OCI-LY7 (cell line): ENCODE measurements around the gene BICRAL.
A peak's percentile ranks its signal among the peaks of the same experiment; 100 is the strongest.

ENCODE experiments used
- CTCF ChIP-seq: fragments of 200-600 bp; sonication (generic); conservative IDR thresholded peaks from 2 replicates; pipeline ENCODE4 v1.5.1; 2014; ENCODE audit warnings: mild to moderate bottlenecking, antibody characterized with exemption, low read length, moderate library complexity, mixed read lengths
- EZH2phosphoT487 ChIP-seq: fragments of 200-600 bp; sonication (generic); IDR thresholded peaks from 2 replicates; pipeline ENCODE4 v1.6.1; 2018; ENCODE audit warnings: low read depth, borderline replicate concordance, mild to moderate bottlenecking, mixed run types, antibody characterized with exemption, low read length, moderate library complexity, mixed read lengths

- TF ChIP-seq CTCF: peak; percentile 51
- TF ChIP-seq EZH2phosphoT487: no peak
Observed at GRCh38 chr6:42819803-42820511, 38.1 kb downstream of the BICRAL start.
